K562 (cell line): ENCODE results near the gene PSD4. TPM values are rescaled to one million over a fixed set of nuclear protein-coding genes. Genes with fewer than 3 reads are reported as not detected.

Source experiments
- CBFA2T3 ChIP-seq: fragments of 450-650 bp; IDR thresholded peaks from 2 replicates; pipeline ENCODE4 v1.6.1; 2017
- DACH1 ChIP-seq: fragments of 450-650 bp; IDR thresholded peaks from 2 replicates; pipeline ENCODE4 v1.6.1; 2018; ENCODE audit not compliant: partially characterized antibody
- ETS1 ChIP-seq: conservative IDR thresholded peaks from 2 replicates; pipeline ENCODE4 v1.6.1; 2011; ENCODE audit warnings: low read depth, mild to moderate bottlenecking, low read length; ENCODE audit not compliant: control insufficient read depth
- KDM1A ChIP-seq, 2 experiments: fragments of 450-650 bp; IDR thresholded peaks; 2 replicates each; pipeline ENCODE4 v1.6.1; 2016; ENCODE audit warnings: mild to moderate bottlenecking in 2 of 2
- MLX ChIP-seq, 2 experiments: fragments of 450-650 bp in 1 of 2; sonication (generic) in 1 of 2; formaldehyde crosslinking; conservative IDR thresholded peaks; 2 replicates each; pipeline versions ENCODE4 v1.4.0 to v1.8.1; 2020 to 2022; ENCODE audit warnings: mild to moderate bottlenecking in 1 of 2, missing genetic modification reagents in 1 of 2
- NR2C1 ChIP-seq, 2 experiments: fragments of 450-650 bp; IDR thresholded peaks; 2 replicates each; pipeline ENCODE4 v1.6.1; 2017; ENCODE audit warnings: mild to moderate bottlenecking in 2 of 2, antibody characterized with exemption in 1 of 2, inconsistent platforms in 1 of 2, missing compliant biosample characterization in 1 of 2, missing genetic modification characterization in 1 of 2
- NR2C2 ChIP-seq, 2 experiments: fragments of 200-800 bp in 1 of 2; sonication (Bioruptor generic) in 1 of 2; sonication (generic) in 1 of 2; formaldehyde crosslinking in 1 of 2; IDR thresholded peaks; 2 replicates each; pipeline versions ENCODE4 v1.6.1 to v1.8.0; 2016 to 2022; ENCODE audit warnings: mild to moderate bottlenecking in 1 of 2, missing compliant biosample characterization in 1 of 2, missing genetic modification characterization in 1 of 2, missing genetic modification reagents in 1 of 2
- POU5F1 ChIP-seq: fragments of 150-350 bp; IDR thresholded peaks from 2 replicates; pipeline ENCODE4 v1.6.1; 2014; ENCODE audit warnings: borderline replicate concordance, low read length, low read depth, mild to moderate bottlenecking; ENCODE audit not compliant: partially characterized antibody
- RBM17 ChIP-seq: fragments of 200-400 bp; formaldehyde crosslinking; IDR thresholded peaks from 2 replicates; pipeline ENCODE4 v1.6.1; 2017; ENCODE audit warnings: low read depth, mild to moderate bottlenecking, low read length, borderline replicate concordance
- SIN3A ChIP-seq, 2 experiments: fragments of 150-350 bp in 1 of 2; IDR thresholded peaks; 2 replicates each; pipeline ENCODE4 v1.6.1; 2011 to 2016; ENCODE audit warnings: borderline replicate concordance in 2 of 2, low read depth in 2 of 2, low read length in 2 of 2, mild to moderate bottlenecking in 2 of 2, moderate library complexity in 2 of 2; ENCODE audit not compliant: control insufficient read depth in 1 of 2
- ZBTB11 ChIP-seq, 3 experiments: fragments of 200-800 bp in 1 of 3; fragments of 250-450 bp in 1 of 3; fragments of 450-650 bp in 1 of 3; sonication (Bioruptor Pico) in 1 of 3; sonication (Bioruptor generic) in 1 of 3; formaldehyde crosslinking in 1 of 3; IDR thresholded peaks; 2 replicates each; pipeline versions ENCODE4 v1.6.1 to v1.8.0; 2016 to 2022; ENCODE audit warnings: mild to moderate bottlenecking in 2 of 3, missing genetic modification characterization in 2 of 3, missing compliant biosample characterization in 1 of 3, moderate library complexity in 1 of 3
- ZBTB17 ChIP-seq: fragments of 450-650 bp; formaldehyde crosslinking; IDR thresholded peaks from 2 replicates; pipeline ENCODE4 v1.4.0; 2020; ENCODE audit warnings: mild to moderate bottlenecking
- ZNF263 ChIP-seq: sonication (generic); formaldehyde crosslinking; IDR thresholded peaks from 2 replicates; pipeline ENCODE4 v1.8.0; 2022; ENCODE audit warnings: mild to moderate bottlenecking, missing genetic modification reagents, borderline replicate concordance
- ZNF324 ChIP-seq: fragments of 250-450 bp; sonication (Bioruptor Pico); IDR thresholded peaks from 2 replicates; pipeline ENCODE4 v1.4.0; 2020; ENCODE audit warnings: mild to moderate bottlenecking
- ZNF592 ChIP-seq: fragments of 450-650 bp; IDR thresholded peaks from 2 replicates; pipeline ENCODE4 v1.6.1; 2017; ENCODE audit warnings: antibody characterized with exemption, mild to moderate bottlenecking
- polyA plus RNA-seq, 8 experiments: library from polyadenylated mRNA; depleted of rRNA in 4 of 8; stranded (reverse) in 5 of 8; unstranded in 3 of 8; fragments of >200 nt; fragmentation: Nextera tagmentation in 2 of 8; fragmentation: Illumina TruSeq in 1 of 8; extraction: Ambion mirVana in 2 of 8; extraction: Trizol in 1 of 8; gene quantifications; 2 replicates each; pipeline versions ENCODE4 v1.2.1 to v1.2.3, GENCODE V29; 2011 to 2014; ENCODE audit warnings: inconsistent platforms in 1 of 8, missing spikeins in 1 of 8
- total RNA-seq, 7 experiments: library from RNA; depleted of rRNA in 6 of 7; stranded (reverse); fragments of >200 nt in 6 of 7; fragmentation: Illumina TruSeq in 2 of 7; extraction: Trizol in 2 of 7; gene quantifications; 2 replicates each; pipeline versions ENCODE4 v1.2.1 to v1.2.3, GENCODE V29; 2011 to 2021; ENCODE audit warnings: low replicate concordance in 1 of 7

The PSD4 gene
- total and polyA plus RNA-seq, 9 of the 15 experiments (the other 6 are each of a cell fraction or from before 2014, with no cell fraction given) = 0.46 to 54.0 (median 20.8) TPM

GRCh38 chr2:113234721-113235346 lies 61.1 kb downstream of the PSD4 start (continued):
- TF ChIP-seq ZBTB11 (CRISPR knock-in tag; IDR thresholded peaks at IDR 0.05) (no peak), DACH1 (no peak), NR2C1 (IDR thresholded peaks at IDR 0.05) (0 out of 2 replicates have a peak, but pooled peaks have one; percentile 20), NR2C1 (tag; IDR thresholded peaks at IDR 0.05) (peak; percentile 59; the same call in 1 of the 2 replicates), ETS1 (no peak; the same call in 1 of the 2 replicates), NR2C2 (CRISPR knock-in tag; IDR thresholded peaks at IDR 0.05) (no peak), NR2C2 (tag; IDR thresholded peaks at IDR 0.05) (peak; percentile 48), ZNF592 (0 out of 2 replicates have a peak, but pooled peaks have one; percentile 24), RBM17 (no peak), SIN3A (IDR thresholded peaks at IDR 0.05; ENCODE audit: borderline replicate concordance in 2 of 2, control insufficient read depth in 1 of 2, low read depth in 2 of 2, low read length in 2 of 2) (no peak), ZBTB17 (CRISPR knock-in tag) (no peak), ZNF263 (no peak), KDM1A (IDR thresholded peaks at IDR 0.05) (peak in 1 of 2 experiments; percentile 47; a peak in 1 of 4 replicates), CBFA2T3 (peak; percentile 69), MLX (CRISPR knock-in tag; conservative IDR thresholded peaks at IDR 0.05) (no peak), POU5F1 (no peak), ZNF324 (CRISPR knock-in tag) (no peak)
